Testis (tissue), 2 donors: ENCODE results near the gene FGGY.

Experiments used
- POLR2A ChIP-seq: fragments of 450-650 bp; IDR thresholded peaks from one replicate; pipeline ENCODE4 v1.6.1; 2017; ENCODE audit warnings: antibody characterized with exemption, mild to moderate bottlenecking, moderate library complexity
- TF ChIP-seq, protein P1 (sequence below), 3 experiments: fragments of 450-650 bp in 2 of 3; fragments of 200-600 bp in 1 of 3; sonication (generic) in 1 of 3; IDR thresholded peaks; one replicate each; pipeline ENCODE4 v1.5.1; 2016 to 2019; ENCODE audit warnings: antibody characterized with exemption in 3 of 3, mild to moderate bottlenecking in 2 of 3, moderate library complexity in 1 of 3

DNA sequence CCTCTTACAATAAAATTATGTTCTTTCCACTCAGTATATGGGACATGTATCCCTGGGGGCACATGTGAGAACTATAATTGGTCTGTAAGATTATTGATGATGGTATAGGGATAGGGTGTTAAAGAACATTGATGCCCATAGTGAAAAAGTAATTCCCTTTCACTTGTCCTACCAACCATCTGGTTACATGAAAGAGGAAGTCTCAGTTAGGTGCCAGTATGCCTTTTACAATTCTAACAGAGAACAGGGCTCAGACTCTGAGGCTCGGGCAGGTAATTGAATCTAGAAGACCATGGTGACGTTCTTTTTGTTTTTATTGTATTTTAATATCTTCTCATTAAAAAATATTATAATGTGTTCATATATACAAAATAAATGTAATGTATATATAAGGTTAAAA, 113.6 kb downstream of the FGGY start:
- no peak for TF ChIP-seq POLR2A
- TF ChIP-seq, protein P1, sequence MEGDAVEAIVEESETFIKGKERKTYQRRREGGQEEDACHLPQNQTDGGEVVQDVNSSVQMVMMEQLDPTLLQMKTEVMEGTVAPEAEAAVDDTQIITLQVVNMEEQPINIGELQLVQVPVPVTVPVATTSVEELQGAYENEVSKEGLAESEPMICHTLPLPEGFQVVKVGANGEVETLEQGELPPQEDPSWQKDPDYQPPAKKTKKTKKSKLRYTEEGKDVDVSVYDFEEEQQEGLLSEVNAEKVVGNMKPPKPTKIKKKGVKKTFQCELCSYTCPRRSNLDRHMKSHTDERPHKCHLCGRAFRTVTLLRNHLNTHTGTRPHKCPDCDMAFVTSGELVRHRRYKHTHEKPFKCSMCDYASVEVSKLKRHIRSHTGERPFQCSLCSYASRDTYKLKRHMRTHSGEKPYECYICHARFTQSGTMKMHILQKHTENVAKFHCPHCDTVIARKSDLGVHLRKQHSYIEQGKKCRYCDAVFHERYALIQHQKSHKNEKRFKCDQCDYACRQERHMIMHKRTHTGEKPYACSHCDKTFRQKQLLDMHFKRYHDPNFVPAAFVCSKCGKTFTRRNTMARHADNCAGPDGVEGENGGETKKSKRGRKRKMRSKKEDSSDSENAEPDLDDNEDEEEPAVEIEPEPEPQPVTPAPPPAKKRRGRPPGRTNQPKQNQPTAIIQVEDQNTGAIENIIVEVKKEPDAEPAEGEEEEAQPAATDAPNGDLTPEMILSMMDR (IDR thresholded peaks at IDR 0.05) = no peak
